Measurements from ENCODE around the gene LMO1.

LMO1 gene

DNA sequence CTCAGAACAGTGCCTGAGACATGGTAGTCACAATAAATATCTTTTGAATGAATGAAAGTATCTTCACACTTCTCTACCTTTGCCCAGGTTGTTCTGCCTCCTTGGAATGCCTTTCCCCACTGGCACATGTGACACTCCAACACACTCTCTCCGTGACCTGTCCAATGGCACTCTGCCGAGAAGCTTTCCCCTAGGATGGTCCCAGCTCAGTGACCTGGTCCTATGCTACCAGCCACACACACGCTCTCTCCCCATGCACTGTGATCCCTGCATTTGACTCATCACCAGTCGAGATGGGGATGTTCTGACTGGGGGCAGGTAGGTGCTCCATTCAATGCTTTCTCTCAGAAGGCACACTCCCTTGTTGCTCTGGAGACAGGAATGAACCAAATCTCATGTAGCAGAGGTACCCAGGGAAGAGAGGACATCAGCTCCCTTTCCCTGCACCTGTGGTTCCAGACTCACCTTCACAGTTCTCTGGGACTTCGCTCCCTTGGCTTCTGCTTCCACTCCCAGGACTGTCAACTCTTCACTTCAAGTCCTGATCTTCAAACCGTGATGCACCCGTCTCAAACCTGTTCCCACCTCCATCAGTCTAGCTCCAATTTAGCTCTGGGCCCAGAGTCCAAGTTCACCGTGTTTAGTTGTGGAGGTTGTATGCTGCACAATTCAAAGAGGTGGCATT is 30.7 kb upstream of the LMO1 start:
- Histone ChIP-seq H3K27me3 (ENCODE audit: control insufficient read depth, low read length) (peaks cover 5% of the 10 kb centered on the region; the same call in 1 of the 2 replicates), H4K20me1 (ENCODE audit: control insufficient read depth, insufficient read depth, low read depth, low read length) (no peaks in the 10 kb centered on the region), H3K4me3 (ENCODE audit: low read length) (no peak overlapping the region), H3K9me2 (replicated peaks; ENCODE audit: control insufficient read depth, low read length) (no peaks in the 10 kb centered on the region), H3K27ac (ENCODE audit: low read depth, low read length) (no peak overlapping the region), H3K36me3 (ENCODE audit: control insufficient read depth, low read length) (no peaks in the 10 kb centered on the region), H3K9me3 (ENCODE audit: control insufficient read depth, insufficient read depth, low read length) (no peaks in the 10 kb centered on the region), H3K4me2 (ENCODE audit: low read length) (no peak overlapping the region), H3K79me2 (ENCODE audit: control insufficient read depth, low read length) (no peaks in the 10 kb centered on the region), H3F3A (ENCODE audit: control insufficient read depth, insufficient read depth) (no peaks in the 10 kb centered on the region), H3K4me1 (ENCODE audit: control insufficient read depth, low read length) (no peaks in the 10 kb centered on the region)
- no peak for TF ChIP-seq CTCF (IDR thresholded peaks at IDR 0.05; ENCODE audit: low read depth, low read length, poor library complexity, severe bottlenecking)

DNA sequence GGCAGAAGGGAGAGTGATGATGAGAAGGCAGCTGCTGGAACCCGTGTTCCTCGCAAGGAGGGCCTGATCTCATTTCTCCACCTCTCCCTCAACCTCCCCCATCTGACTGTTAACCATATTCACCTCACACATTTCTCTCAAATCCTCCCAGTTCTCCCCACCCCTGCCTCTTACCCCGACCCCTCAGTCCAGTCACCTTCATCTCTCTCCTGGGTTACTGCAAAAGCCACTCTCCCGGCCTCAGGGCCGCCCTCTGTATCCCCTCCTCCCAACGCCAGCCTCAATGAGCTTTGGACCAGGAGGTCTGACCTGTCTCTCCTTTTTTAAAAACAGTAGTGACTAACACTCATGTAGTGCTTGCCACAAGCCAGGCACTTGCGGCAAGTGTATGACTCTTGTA is 29.5 kb upstream of the LMO1 start:
- Histone ChIP-seq H3K36me3 (ENCODE audit: control insufficient read depth, low read length) (no peaks in the 10 kb centered on the region), H3K9me3 (ENCODE audit: control insufficient read depth, insufficient read depth, low read length) (no peaks in the 10 kb centered on the region), H3K4me2 (ENCODE audit: low read length) (no peak overlapping the region), H3K79me2 (ENCODE audit: control insufficient read depth, low read length) (no peaks in the 10 kb centered on the region), H4K20me1 (ENCODE audit: control insufficient read depth, insufficient read depth, low read depth, low read length) (no peaks in the 10 kb centered on the region), H3K4me3 (ENCODE audit: low read length) (no peak overlapping the region), H3F3A (ENCODE audit: control insufficient read depth, insufficient read depth) (no peaks in the 10 kb centered on the region), H3K27ac (ENCODE audit: low read depth, low read length) (no peak overlapping the region), H3K27me3 (ENCODE audit: control insufficient read depth, low read length) (peaks cover 2% of the 10 kb centered on the region; the same call in 1 of the 2 replicates), H3K9me2 (replicated peaks; ENCODE audit: control insufficient read depth, low read length) (no peaks in the 10 kb centered on the region), H3K4me1 (ENCODE audit: control insufficient read depth, low read length) (no peaks in the 10 kb centered on the region)
- TF ChIP-seq CTCF (IDR thresholded peaks at IDR 0.05; ENCODE audit: low read depth, low read length, poor library complexity, severe bottlenecking): no peak

DNA sequence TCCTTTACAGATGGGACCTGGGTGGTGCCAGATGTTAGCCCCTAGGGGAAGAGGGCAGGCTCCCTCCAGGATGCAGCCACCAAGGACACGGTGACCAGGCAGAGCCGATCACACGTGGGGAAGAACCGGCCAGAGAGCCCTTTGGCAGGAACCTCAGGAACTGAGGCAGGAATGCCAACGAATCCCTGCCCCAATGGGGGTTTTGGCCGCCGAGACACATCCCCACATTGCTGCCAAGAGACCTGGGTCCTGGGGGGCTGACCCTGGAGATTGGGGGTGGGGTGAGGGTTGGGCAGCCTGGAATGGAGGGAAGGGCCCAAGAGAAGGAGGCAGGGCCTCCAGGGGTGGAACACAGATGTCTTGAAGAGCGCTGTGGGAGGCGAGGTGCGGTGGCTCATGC is 28.7 kb upstream of the LMO1 start:
- no peaks in the 10 kb centered on the region for H4K20me1 ChIP-seq (ENCODE audit: control insufficient read depth, insufficient read depth, low read depth, low read length)
- TF ChIP-seq EZH2phosphoT487 (IDR thresholded peaks at IDR 0.05; ENCODE audit: borderline replicate concordance, low read length) (no peak), CTCF (IDR thresholded peaks at IDR 0.05; ENCODE audit: low read depth, low read length, poor library complexity, severe bottlenecking) (no peak)
- H3K27me3 ChIP-seq (ENCODE audit: control insufficient read depth, low read length): peaks cover 2% of the 10 kb centered on the region; the same call in 1 of the 2 replicates
- H3K79me2 ChIP-seq (ENCODE audit: control insufficient read depth, low read length): no peaks in the 10 kb centered on the region
- H3K4me1 ChIP-seq (ENCODE audit: control insufficient read depth, low read length): no peaks in the 10 kb centered on the region
- H3F3A ChIP-seq (ENCODE audit: control insufficient read depth, insufficient read depth): no peaks in the 10 kb centered on the region
- no peaks in the 10 kb centered on the region for H3K36me3 ChIP-seq (ENCODE audit: control insufficient read depth, low read length)
- H3K27ac ChIP-seq (ENCODE audit: low read depth, low read length): no peak overlapping the region
- H3K9me2 ChIP-seq (replicated peaks; ENCODE audit: control insufficient read depth, low read length): no peaks in the 10 kb centered on the region
- H3K4me3 ChIP-seq (ENCODE audit: low read length): no peak overlapping the region
- H3K4me2 ChIP-seq (ENCODE audit: low read length): no peak overlapping the region
- no peaks in the 10 kb centered on the region for H3K9me3 ChIP-seq (ENCODE audit: control insufficient read depth, insufficient read depth, low read length)
